NB4 (cell line): ENCODE measurements around the gene RPL35.

Source experiments
- POLR2A ChIP-seq: IDR thresholded peaks from 2 replicates; pipeline ENCODE4 v1.6.1; 2011; ENCODE audit warnings: mild to moderate bottlenecking; ENCODE audit not compliant: insufficient read length; ENCODE audit errors: extremely low read depth
- TF ChIP-seq, protein P1 (sequence below): IDR thresholded peaks from one replicate; pipeline ENCODE4 v1.5.1; 2012; ENCODE audit warnings: low read depth, low read length

- TF ChIP-seq, protein P1, sequence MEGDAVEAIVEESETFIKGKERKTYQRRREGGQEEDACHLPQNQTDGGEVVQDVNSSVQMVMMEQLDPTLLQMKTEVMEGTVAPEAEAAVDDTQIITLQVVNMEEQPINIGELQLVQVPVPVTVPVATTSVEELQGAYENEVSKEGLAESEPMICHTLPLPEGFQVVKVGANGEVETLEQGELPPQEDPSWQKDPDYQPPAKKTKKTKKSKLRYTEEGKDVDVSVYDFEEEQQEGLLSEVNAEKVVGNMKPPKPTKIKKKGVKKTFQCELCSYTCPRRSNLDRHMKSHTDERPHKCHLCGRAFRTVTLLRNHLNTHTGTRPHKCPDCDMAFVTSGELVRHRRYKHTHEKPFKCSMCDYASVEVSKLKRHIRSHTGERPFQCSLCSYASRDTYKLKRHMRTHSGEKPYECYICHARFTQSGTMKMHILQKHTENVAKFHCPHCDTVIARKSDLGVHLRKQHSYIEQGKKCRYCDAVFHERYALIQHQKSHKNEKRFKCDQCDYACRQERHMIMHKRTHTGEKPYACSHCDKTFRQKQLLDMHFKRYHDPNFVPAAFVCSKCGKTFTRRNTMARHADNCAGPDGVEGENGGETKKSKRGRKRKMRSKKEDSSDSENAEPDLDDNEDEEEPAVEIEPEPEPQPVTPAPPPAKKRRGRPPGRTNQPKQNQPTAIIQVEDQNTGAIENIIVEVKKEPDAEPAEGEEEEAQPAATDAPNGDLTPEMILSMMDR, result no peak
- TF ChIP-seq POLR2A, result no peak
Observed at GRCh38 chr9:124855566-124855943, 6.2 kb downstream of the RPL35 start.
